ENCODE data around the gene KLHL35.
A peak's percentile ranks its signal among the peaks of the same experiment; 100 is the strongest.

KLHL35 gene

DNA sequence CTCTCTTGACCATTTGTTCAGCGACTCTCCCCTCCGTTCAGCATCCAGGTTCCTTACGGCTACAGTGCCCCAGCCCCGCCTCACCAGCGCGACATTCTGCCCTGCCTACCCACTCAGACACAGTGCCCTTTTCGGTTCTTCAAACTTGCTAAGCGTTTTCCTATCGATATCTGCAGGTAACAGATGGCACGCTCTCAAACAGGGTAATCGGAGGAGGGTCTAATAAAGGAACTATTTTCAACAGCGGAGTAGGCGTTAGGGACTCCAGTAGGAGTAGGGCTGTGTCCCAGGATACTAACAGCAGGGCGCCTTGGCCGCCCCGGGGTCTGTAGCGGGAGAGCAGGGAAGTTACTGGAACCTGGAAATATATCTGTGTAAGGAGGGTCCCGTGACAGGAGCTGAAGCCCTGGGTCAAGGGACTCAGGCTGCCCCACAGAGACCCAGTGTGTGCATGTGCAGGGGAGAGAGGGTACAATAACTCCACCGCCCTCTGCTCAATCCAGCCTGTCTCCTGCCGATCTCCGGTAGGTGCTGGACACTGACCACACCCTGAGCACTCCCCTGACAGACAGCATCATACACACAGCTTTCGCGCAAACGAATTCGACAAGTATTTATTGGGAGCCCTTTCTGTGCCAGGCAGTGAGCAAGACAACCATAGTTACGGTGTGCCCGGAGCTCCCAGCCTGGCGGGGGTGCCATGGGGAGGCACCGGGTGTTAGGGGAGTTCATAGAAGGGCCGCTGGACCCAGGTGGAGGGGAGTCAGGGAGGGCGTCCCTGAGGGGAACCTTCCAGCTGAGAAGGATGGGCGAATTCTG is 2.1 kb downstream of the KLHL35 start:
- Histone ChIP-seq H3K4me1 (ENCODE audit: control insufficient read depth, insufficient read depth, low read length) (peaks cover 12% of the 10 kb centered on the region), H3K27me3 (ENCODE audit: control insufficient read depth, insufficient read depth, low read length) (peaks cover 48% of the 10 kb centered on the region), H3K9me3 (ENCODE audit: control insufficient read depth, insufficient read depth, low read length) (peaks cover 2% of the 10 kb centered on the region), H3K4me3 (ENCODE audit: low read length) (peak overlapping the region; percentile 12; the same call in 1 of the 2 replicates), H3K36me3 (ENCODE audit: control insufficient read depth, insufficient read depth, low read length) (no peaks in the 10 kb centered on the region), H3K27ac (ENCODE audit: low read length) (no peak overlapping the region)
- no peak for DNase-seq (ENCODE audit: low read depth, low spot score)
- WGBS (ENCODE audit: insufficient coverage, insufficient read length): no CpG with 5 or more reads among the region's 32 CpGs

DNA sequence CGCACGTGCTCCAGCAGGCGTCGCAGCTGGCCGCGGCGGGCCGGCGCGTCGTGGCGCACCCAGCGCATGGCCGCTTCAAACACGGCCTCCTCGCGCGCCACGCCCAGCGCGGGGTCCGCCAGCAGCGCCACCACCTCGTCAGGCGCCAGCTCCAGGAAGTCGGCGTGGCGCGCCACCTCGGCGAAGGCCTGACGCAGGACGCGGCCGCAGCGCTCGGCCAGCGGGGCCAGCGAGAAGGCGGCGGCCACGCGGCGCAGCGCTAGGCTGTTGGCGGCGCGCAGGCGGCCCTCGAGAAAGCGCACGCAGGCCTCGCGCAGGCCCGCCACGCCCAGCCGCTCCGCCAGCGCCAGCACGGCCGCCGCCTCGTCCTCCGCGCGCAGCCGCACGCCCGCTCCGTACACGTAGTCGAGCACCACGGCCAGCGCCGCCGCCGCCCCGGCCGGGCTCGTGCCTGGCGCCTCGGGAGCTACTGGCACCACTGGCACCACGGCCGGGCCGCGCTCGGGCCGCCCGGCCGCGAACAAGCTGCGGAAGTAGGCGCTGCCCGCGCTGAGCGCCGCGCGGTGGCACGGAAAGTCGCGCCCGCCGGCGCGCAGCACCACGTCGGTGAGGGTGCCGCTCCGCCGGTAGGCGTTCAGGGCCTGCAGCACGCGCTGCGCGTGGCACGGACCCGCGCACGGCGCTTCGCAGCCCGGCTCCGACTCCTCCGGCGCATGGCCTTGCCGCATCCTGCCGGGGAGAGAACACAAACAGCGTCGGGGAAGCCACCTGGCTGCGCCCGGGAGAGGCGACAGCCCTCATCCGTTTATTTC is 2.9 kb downstream of the KLHL35 start:
- no peak overlapping the region for H3K27ac ChIP-seq (ENCODE audit: low read length)
- peaks cover 48% of the 10 kb centered on the region for H3K27me3 ChIP-seq (ENCODE audit: control insufficient read depth, insufficient read depth, low read length)
- peaks cover 2% of the 10 kb centered on the region for H3K9me3 ChIP-seq (ENCODE audit: control insufficient read depth, insufficient read depth, low read length)
- no CpG with 5 or more reads among the region's 134 CpGs for WGBS (ENCODE audit: insufficient coverage, insufficient read length)
- peak overlapping the region; percentile 12; the same call in 1 of the 2 replicates for H3K4me3 ChIP-seq (ENCODE audit: low read length)
- H3K4me1 ChIP-seq (ENCODE audit: control insufficient read depth, insufficient read depth, low read length): peaks cover 12% of the 10 kb centered on the region
- no peaks in the 10 kb centered on the region for H3K36me3 ChIP-seq (ENCODE audit: control insufficient read depth, insufficient read depth, low read length)
- DNase-seq (ENCODE audit: low read depth, low spot score): no peak

DNA sequence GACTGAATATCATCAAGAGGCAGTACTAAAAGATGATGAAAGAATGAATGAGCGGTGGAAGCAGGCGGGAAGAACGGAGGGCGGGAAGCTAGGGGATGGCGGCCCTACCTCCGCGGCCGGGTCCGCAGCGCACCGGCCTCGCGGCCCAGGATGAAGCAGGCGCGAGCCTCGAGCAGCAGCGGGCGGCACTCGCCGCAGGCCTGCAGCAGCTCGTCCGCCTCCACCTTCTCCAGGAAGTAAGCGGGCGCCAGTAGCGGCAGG is 3.4 kb downstream of the KLHL35 start:
- peaks cover 2% of the 10 kb centered on the region for H3K9me3 ChIP-seq (ENCODE audit: control insufficient read depth, insufficient read depth, low read length)
- H3K27ac ChIP-seq (ENCODE audit: low read length): no peak overlapping the region
- H3K36me3 ChIP-seq (ENCODE audit: control insufficient read depth, insufficient read depth, low read length): no peaks in the 10 kb centered on the region
- WGBS (ENCODE audit: insufficient coverage, insufficient read length): no CpG with 5 or more reads among the region's 25 CpGs
- peaks cover 12% of the 10 kb centered on the region for H3K4me1 ChIP-seq (ENCODE audit: control insufficient read depth, insufficient read depth, low read length)
- H3K27me3 ChIP-seq (ENCODE audit: control insufficient read depth, insufficient read depth, low read length): peaks cover 48% of the 10 kb centered on the region
- no peak overlapping the region; the same call in 1 of the 2 replicates for H3K4me3 ChIP-seq (ENCODE audit: low read length)
- no peak for DNase-seq (ENCODE audit: low read depth, low spot score)

DNA sequence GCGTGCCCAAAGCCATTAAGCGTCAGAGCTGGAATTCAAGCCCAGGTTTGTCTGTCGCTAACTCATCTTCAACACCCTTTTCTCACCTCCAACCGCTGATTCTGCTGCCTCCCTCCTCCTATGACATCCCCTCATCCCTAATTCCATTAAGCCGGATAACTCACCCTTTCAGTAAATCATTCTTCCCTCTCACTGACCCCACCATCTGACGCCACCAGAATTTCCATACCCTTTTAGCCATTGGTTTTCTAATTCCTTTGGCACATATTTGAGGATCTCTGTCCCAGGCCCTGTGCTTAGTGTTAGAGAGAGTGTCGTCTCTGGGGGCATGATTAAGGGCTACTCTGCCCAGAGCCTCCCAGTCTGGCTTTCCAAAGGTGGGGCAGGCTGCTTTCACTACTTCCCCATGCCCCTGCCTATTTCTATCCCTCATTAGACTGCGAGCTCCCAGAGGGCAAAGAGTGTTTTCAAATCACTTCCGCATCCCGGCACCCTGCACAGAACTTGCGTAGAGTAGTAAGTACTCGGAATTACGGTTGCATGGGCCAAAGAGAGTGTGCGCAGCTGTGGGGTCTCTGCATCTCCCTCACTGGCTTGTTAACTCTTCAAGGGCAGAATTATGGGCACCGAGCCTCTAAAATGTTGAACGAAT is 3.9 kb downstream of the KLHL35 start:
- Histone ChIP-seq H3K27ac (ENCODE audit: low read length) (no peak overlapping the region), H3K27me3 (ENCODE audit: control insufficient read depth, insufficient read depth, low read length) (peaks cover 48% of the 10 kb centered on the region), H3K4me3 (ENCODE audit: low read length) (no peak overlapping the region), H3K4me1 (ENCODE audit: control insufficient read depth, insufficient read depth, low read length) (peaks cover 12% of the 10 kb centered on the region), H3K36me3 (ENCODE audit: control insufficient read depth, insufficient read depth, low read length) (no peaks in the 10 kb centered on the region), H3K9me3 (ENCODE audit: control insufficient read depth, insufficient read depth, low read length) (peaks cover 2% of the 10 kb centered on the region)
- WGBS (ENCODE audit: insufficient coverage, insufficient read length): 100% methylated on average over 1 of the region's 16 CpGs
- no peak for DNase-seq (ENCODE audit: low read depth, low spot score)

DNA sequence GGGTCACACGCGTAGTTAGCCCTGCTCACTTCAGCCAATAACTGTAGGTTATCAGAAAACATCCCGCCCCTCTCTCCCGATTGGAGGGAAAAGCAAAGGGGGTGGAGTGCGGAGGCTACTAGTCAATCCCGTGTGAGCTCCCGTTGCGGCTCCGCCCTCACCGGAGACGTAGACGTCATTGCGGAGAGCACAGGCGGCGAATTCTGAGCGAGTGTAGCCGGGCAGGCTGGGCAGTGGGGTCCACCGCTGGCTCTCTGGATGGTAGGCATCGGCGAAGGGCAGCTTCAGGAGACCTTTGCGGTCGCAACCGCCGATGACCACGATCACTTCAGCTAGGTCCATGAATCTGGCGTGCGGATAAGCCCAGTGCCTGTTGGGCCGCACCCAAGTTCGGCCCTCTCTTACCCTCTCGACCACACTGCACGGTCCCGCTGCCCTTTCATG is 4.7 kb downstream of the KLHL35 start:
- Histone ChIP-seq H3K4me1 (ENCODE audit: control insufficient read depth, insufficient read depth, low read length) (peaks cover 11% of the 10 kb centered on the region), H3K4me3 (ENCODE audit: low read length) (no peak overlapping the region), H3K27ac (ENCODE audit: low read length) (no peak overlapping the region), H3K9me3 (ENCODE audit: control insufficient read depth, insufficient read depth, low read length) (peaks cover 2% of the 10 kb centered on the region), H3K27me3 (ENCODE audit: control insufficient read depth, insufficient read depth, low read length) (peaks cover 47% of the 10 kb centered on the region), H3K36me3 (ENCODE audit: control insufficient read depth, insufficient read depth, low read length) (no peaks in the 10 kb centered on the region)
- no CpG with 5 or more reads among the region's 32 CpGs for WGBS (ENCODE audit: insufficient coverage, insufficient read length)
- DNase-seq (ENCODE audit: low read depth, low spot score): no peak

DNA sequence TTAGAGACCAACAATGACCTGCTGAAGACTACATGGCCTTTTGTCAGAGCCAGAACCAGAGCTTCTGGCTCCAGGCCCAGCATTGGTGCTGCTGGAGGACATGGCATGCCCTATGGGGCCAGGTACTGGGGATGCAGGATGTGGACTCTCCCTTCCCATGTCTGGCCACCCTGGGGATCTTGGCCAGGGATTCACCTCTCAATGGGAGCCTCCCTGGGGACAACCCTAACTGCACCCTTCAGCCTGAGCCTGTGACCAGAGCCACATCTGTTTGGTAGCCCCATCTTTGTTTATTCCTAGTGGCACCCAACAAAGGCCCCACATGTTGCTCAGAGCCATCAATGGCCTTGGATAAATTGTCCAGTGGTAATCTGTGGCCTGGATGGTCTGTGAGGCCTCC is 5.8 kb downstream of the KLHL35 start:
- peaks cover 36% of the 10 kb centered on the region for H3K27me3 ChIP-seq (ENCODE audit: control insufficient read depth, insufficient read depth, low read length)
- no peak overlapping the region for H3K4me3 ChIP-seq (ENCODE audit: low read length)
- peaks cover 3% of the 10 kb centered on the region; the same call in 1 of the 2 replicates for H3K4me1 ChIP-seq (ENCODE audit: control insufficient read depth, insufficient read depth, low read length)
- 0 out of 2 replicates have a peak, but pooled peaks cover 3% of the 10 kb centered on the region for H3K36me3 ChIP-seq (ENCODE audit: control insufficient read depth, insufficient read depth, low read length)
- H3K9me3 ChIP-seq (ENCODE audit: control insufficient read depth, insufficient read depth, low read length): peaks cover 2% of the 10 kb centered on the region
- DNase-seq (ENCODE audit: low read depth, low spot score): no peak
- H3K27ac ChIP-seq (ENCODE audit: low read length): no peak overlapping the region

DNA sequence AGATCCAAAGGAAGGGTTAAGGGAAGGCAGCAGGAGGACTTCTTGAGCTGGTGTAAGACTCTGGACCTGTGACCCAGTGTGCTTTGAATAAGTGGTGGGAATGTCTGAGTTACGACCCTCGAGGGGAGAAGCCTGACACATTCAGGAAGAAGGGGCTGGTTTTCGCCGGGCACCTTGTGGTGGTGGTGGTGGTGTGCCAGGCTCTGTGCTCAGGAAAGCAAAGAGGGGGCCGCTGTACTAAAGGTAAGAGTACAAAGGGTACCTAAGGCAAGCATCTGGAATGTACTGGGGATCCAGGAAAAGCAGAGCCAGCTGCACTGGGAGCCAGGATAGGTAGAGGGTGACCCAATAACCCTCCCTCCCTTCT is 6.3 kb downstream of the KLHL35 start:
- 0 out of 2 replicates have a peak, but pooled peaks cover 3% of the 10 kb centered on the region for H3K36me3 ChIP-seq (ENCODE audit: control insufficient read depth, insufficient read depth, low read length)
- H3K27ac ChIP-seq (ENCODE audit: low read length): no peak overlapping the region
- H3K9me3 ChIP-seq (ENCODE audit: control insufficient read depth, insufficient read depth, low read length): peaks cover 2% of the 10 kb centered on the region
- no peak for DNase-seq (ENCODE audit: low read depth, low spot score)
- no peaks in the 10 kb centered on the region for H3K4me1 ChIP-seq (ENCODE audit: control insufficient read depth, insufficient read depth, low read length)
- no peak overlapping the region for H3K4me3 ChIP-seq (ENCODE audit: low read length)
- no CpG with 5 or more reads among the region's 5 CpGs for WGBS (ENCODE audit: insufficient coverage, insufficient read length)
- peaks cover 31% of the 10 kb centered on the region for H3K27me3 ChIP-seq (ENCODE audit: control insufficient read depth, insufficient read depth, low read length)

DNA sequence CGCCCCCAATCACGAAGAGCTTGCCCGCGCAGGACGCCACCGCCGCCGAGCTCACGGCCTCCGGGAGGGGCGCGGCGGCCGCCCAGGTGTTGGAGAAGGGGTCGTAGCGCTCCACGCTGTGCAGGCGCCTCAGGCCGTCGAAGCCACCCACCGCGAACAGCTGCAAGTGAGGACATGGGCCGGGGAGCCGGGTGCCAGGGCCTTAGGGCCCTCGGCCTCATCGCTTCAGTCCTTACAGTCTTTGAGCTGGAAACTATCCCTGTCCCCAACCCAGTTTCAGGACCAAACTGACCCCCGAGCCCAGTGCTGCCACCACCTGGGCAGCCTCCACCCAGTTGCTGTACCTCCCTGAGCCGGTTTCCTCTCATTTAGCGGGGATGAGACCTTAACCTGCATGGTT is 7.6 kb downstream of the KLHL35 start:
- Histone ChIP-seq H3K27ac (ENCODE audit: low read length) (no peak overlapping the region), H3K4me3 (ENCODE audit: low read length) (no peak overlapping the region), H3K9me3 (ENCODE audit: control insufficient read depth, insufficient read depth, low read length) (peaks cover 2% of the 10 kb centered on the region), H3K4me1 (ENCODE audit: control insufficient read depth, insufficient read depth, low read length) (no peaks in the 10 kb centered on the region), H3K36me3 (ENCODE audit: control insufficient read depth, insufficient read depth, low read length) (0 out of 2 replicates have a peak, but pooled peaks cover 3% of the 10 kb centered on the region), H3K27me3 (ENCODE audit: control insufficient read depth, insufficient read depth, low read length) (peaks cover 18% of the 10 kb centered on the region)
- no CpG with 5 or more reads among the region's 29 CpGs for WGBS (ENCODE audit: insufficient coverage, insufficient read length)
- no peak for DNase-seq (ENCODE audit: low read depth, low spot score)

DNA sequence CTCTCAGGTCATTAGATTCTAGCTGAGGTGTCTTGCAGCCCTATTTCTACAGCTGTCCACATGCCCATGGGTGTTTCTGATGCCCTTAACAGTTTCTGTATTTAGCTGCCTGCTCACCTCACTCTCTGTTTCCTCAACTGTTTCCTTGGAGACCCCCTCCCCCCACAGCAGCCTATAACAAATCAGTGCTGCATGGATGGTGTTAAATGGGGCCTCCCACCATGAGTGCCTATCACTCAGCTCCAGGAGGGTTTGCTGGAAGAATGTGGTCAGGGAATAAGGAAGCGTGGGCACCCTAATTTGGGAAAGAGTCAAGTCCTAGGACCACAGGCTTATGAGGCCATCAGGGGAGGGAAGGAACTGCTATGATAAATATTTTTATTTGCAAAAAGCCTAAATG is 8.6 kb downstream of the KLHL35 start:
- H3K27ac ChIP-seq (ENCODE audit: low read length): no peak overlapping the region

DNA sequence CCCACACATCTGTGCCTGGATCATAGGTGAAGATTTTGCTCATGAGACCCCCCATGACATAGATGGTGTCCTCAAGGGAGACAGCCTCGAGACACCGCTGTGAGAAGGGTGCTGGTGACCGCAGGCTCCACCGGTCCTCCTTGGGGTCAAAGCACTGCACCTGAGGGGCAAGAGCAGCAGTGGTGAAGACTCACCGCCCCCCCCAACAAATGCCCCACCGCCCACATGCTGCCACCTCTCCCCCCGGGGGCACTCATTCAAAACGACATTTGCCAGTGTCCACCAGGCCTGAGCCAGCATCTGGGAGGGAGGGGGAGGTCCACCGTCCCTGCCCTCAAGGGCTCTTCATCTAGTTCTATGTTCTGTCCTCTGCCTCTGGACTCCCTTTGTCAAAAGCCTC is 9.3 kb downstream of the KLHL35 start:
- WGBS (ENCODE audit: insufficient coverage, insufficient read length): no CpG with 5 or more reads among the region's 9 CpGs
- Histone ChIP-seq H3K36me3 (ENCODE audit: control insufficient read depth, insufficient read depth, low read length) (0 out of 2 replicates have a peak, but pooled peaks cover 3% of the 10 kb centered on the region), H3K9me3 (ENCODE audit: control insufficient read depth, insufficient read depth, low read length) (no peaks in the 10 kb centered on the region)

More for the DNA sequence above, 8.6 kb downstream of the KLHL35 start:
- H3K9me3 ChIP-seq (ENCODE audit: control insufficient read depth, insufficient read depth, low read length): peaks cover 2% of the 10 kb centered on the region
- H3K36me3 ChIP-seq (ENCODE audit: control insufficient read depth, insufficient read depth, low read length): 0 out of 2 replicates have a peak, but pooled peaks cover 3% of the 10 kb centered on the region
- no peak overlapping the region for H3K4me3 ChIP-seq (ENCODE audit: low read length)
- no peaks in the 10 kb centered on the region for H3K4me1 ChIP-seq (ENCODE audit: control insufficient read depth, insufficient read depth, low read length)
- DNase-seq (ENCODE audit: low read depth, low spot score): no peak
- WGBS (ENCODE audit: insufficient coverage, insufficient read length): no CpG with 5 or more reads among the region's 1 CpG
- peaks cover 10% of the 10 kb centered on the region for H3K27me3 ChIP-seq (ENCODE audit: control insufficient read depth, insufficient read depth, low read length)

More for the DNA sequence above, 9.3 kb downstream of the KLHL35 start:
- Histone ChIP-seq H3K27ac (ENCODE audit: low read length) (no peak overlapping the region), H3K4me3 (ENCODE audit: low read length) (no peak overlapping the region), H3K4me1 (ENCODE audit: control insufficient read depth, insufficient read depth, low read length) (no peaks in the 10 kb centered on the region), H3K27me3 (ENCODE audit: control insufficient read depth, insufficient read depth, low read length) (peaks cover 3% of the 10 kb centered on the region; the same call in 1 of the 2 replicates)
- DNase-seq (ENCODE audit: low read depth, low spot score): no peak
